Epithelial cell of esophagus (primary cell): ENCODE data around the gene SLX9.

ENCODE experiments used
- DNase-seq: peaks from one replicate; pipeline ENCODE4 v3.0.0; 2010; ENCODE audit warnings: low read depth
- H3K4me3 ChIP-seq: 2 replicates; pipeline ENCODE4 v1.5.1; 2011; ENCODE audit warnings: mild to moderate bottlenecking, low read length, control low read depth
- TF ChIP-seq, protein P1 (sequence below): IDR thresholded peaks from 2 replicates; pipeline ENCODE4 v1.5.1; 2011; ENCODE audit warnings: low read depth, mild to moderate bottlenecking, low read length, control low read depth, inconsistent platforms; ENCODE audit not compliant: insufficient read depth; ENCODE audit errors: missing control alignments

The SLX9 gene

DNA sequence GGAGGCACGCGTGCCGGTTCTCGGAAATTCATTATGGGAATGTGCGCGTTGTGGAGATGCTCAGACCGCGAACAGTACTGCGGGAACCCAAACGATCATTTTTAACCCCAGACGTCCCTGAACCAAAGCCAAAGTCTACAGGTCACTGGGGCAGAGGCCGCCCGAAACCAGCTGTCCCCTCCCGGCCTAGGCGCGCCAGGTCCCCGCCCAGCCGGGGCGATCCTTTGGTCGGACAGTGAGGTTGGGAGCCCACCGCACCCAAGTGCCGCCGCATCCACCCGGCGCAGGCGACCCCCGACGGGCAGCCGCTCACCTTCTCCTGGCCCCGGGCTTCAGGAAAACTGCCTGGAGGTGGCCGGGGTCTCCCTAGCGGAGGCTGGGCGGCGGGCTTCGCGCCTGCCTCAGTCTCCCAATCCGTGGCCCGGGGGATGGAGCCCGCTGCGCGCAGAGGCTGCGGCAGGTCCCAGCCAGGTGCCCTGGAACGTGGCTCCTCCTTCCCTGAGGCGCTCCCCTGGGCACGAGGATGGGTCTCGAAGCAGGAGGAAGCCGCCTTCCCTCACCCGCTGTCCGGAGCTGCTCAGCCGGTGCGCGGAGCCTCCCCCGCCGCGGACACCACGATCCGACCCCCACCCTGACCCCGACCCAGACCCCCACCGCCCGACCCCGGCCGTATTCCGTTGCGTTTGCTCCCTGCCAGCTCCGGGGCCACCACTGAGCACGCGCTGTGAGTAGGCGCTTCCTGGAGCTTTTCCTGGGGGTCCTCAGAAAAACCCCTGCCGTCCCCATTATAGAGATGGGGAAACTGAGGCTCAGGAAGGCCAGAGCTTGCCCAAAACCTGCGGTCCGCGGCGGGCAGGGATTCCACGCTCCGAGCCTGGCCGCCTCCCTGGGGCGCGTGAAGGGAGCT lies 8.1 kb upstream of the SLX9 start:
- peak overlapping the region; percentile 27 for H3K4me3 ChIP-seq
- no peak for DNase-seq
- TF ChIP-seq, protein P1, sequence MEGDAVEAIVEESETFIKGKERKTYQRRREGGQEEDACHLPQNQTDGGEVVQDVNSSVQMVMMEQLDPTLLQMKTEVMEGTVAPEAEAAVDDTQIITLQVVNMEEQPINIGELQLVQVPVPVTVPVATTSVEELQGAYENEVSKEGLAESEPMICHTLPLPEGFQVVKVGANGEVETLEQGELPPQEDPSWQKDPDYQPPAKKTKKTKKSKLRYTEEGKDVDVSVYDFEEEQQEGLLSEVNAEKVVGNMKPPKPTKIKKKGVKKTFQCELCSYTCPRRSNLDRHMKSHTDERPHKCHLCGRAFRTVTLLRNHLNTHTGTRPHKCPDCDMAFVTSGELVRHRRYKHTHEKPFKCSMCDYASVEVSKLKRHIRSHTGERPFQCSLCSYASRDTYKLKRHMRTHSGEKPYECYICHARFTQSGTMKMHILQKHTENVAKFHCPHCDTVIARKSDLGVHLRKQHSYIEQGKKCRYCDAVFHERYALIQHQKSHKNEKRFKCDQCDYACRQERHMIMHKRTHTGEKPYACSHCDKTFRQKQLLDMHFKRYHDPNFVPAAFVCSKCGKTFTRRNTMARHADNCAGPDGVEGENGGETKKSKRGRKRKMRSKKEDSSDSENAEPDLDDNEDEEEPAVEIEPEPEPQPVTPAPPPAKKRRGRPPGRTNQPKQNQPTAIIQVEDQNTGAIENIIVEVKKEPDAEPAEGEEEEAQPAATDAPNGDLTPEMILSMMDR = no peak

DNA sequence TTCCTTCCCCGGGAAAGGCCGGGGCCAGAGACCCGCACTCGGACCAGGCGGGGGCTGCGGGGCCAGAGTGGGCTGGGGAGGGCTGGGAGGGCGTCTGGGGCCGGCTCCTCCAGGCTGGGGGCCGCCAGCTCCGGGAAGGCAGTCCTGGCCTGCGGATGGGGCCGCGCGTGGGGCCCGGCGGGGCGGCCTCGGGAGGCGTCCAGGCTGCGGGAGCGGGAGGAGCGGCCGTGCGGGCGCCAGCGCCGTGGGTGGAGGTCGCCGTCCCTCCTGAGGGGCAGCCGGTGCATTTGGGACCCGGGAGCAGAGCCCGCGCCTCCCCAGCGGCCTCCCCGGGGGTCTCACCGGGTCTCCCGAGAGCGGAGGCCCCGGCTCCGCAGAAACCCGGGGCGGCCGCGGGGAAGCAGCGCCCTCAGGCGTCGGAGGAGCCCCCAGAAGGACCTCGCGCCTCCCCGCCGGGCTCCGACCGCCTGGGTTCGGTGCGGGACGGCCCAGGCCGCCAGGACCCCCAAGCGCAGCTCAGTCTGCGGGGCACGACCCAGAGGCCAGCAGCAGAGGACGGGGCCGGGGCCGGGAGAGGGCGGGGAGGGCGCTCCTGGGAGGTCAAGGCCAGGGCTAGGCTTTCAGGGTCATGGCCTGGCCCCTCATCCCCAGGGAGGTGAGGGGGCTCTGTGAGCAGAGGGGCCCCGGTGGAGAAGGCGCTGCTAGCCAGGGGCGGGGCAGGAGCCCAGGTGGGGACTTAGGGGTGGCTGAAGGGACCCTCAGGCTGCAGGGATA lies 7.2 kb upstream of the SLX9 start:
- DNase-seq = peak; percentile 38
- TF ChIP-seq, protein P1 = peak; percentile 25
- H3K4me3 ChIP-seq = peak overlapping the region; percentile 27

DNA sequence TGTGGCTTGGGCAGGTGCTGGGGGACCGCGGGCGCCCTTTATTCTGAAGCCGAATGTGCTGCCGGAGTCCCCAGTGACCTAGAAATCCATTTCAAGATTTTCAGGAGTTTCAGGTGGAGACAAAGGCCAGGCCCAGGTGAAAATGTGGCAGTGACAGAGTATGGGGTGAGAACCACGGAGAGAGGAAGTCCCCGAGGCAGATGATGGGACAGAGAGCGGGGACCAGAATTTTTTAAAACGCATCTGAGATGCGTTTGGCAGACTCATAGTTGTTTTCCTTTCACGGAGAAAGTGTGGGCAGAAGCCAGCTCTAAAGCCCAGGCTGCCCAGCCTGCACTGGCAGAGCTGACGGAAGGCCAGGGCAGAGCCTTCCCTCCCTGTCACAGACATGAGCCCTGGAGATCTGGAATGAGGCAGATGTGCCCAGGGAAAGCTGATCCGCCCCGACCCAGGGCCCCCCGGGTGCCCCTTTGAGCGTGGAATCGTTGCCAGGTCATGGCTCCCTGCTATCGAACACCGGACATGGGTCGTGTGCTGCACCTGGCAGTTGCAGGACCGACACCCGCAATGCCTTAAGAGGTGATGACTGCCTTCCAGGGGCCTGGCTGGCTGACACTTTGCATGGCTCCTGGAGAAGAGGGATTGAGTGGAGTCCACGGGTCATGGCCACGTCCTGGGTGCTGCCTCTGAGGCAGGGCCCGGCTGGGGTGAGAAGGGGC lies 6.5 kb upstream of the SLX9 start:
- no peak for DNase-seq
- TF ChIP-seq, protein P1 = no peak
- H3K4me3 ChIP-seq = no peak overlapping the region

DNA sequence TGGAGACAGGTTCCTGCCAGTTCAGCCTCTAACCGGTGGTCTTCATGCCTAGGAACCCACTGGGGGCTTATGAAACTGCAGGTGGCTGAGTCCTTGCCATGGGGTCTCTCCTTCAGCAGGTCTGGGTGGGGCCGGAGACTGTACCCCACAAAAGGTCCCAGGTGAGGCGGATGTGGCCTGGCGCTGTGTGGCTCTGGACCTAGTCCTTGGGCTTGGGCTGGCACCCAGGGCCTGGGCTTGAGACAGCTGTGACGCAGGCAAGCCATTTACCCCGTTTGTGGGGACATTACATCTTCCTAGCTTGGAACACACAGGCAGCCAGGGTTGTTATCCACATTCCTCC lies 5.9 kb upstream of the SLX9 start:
- no peak for DNase-seq
- no peak overlapping the region for H3K4me3 ChIP-seq
- TF ChIP-seq, protein P1 = no peak

DNA sequence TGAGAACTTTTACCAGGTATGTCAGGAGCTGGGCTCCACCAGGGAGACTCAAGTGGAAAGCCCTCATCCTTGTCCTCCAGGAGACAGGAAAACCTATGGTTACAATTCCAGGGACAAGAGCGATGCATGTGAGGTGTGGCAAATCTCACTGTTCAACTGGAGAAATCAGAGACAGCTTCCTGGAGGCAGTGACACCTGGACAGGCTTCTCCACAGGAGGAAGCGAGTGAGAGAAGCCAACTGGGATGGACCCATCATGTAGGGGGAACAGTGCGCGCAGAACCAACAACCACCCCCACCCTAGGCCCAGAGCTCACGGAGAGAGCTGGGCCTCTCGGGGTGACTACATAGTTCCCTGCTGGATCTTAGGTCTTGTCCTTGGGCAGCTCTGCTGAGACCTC lies 5.6 kb upstream of the SLX9 start:
- TF ChIP-seq, protein P1 = no peak
- no peak overlapping the region for H3K4me3 ChIP-seq
- no peak for DNase-seq

DNA sequence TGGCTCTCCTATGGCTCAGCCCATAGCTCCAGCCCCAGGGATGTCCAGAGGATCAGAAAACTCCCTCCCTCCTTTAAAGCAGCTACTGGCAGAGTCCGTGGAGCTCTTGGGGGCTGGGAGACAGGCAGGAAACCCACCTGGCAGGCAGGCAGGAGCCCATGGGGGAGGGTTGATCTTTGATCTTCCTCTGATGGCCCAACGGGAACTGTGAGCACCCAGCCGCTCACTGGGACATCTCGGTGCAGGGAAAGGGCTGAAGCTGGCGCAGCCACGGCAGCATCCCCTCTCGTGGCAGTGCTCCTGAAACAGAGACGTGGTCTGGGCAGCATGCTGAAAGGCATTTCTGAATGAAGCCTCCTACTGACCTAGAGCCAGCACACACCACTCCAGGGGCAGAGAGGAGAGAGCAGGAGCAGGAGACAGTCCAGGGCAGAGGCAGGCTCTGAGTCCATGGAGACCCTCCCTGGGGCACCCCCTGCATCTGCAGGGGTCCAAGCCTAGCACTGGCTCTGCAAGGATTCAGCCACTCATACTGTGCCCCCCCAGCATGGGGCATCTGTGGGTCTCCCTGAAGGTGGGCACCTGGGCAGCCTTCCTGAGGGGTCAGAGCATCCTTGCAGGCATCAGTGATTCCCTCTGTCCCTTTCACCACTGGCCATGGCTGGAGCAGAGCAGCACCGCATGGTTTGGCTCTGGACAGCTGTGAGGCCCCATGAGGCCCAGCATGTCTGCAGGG lies 4.9 kb upstream of the SLX9 start:
- TF ChIP-seq, protein P1 = no peak
- no peak overlapping the region for H3K4me3 ChIP-seq
- DNase-seq = no peak
